MM.1S (cell line): ENCODE measurements around the gene RPTOR.

Experiments
- DNase-seq: peaks from one replicate; pipeline ENCODE4 v3.0.0-alpha.2; 2015
- H2AFZ ChIP-seq: fragments of 300-600 bp; sonication (generic); 2 replicates; pipeline ENCODE4 v1.6.0; 2016; ENCODE audit warnings: antibody characterized with exemption, low read length
- H3F3A ChIP-seq: fragments of 300-600 bp; sonication (generic); 2 replicates; pipeline ENCODE4 v1.6.1; 2016; ENCODE audit warnings: mild to moderate bottlenecking, antibody characterized with exemption, low read length, moderate library complexity, mixed read lengths; ENCODE audit not compliant: insufficient read depth
- H3K27ac ChIP-seq: fragments of 300-600 bp; sonication (generic); 2 replicates; pipeline ENCODE4 v1.5.1; 2016; ENCODE audit warnings: mild to moderate bottlenecking, low read length
- H3K27me3 ChIP-seq: fragments of 300-600 bp; sonication (generic); replicated peaks from 2 replicates; pipeline ENCODE4 v1.6.0; 2016; ENCODE audit warnings: low read length; ENCODE audit not compliant: insufficient read depth
- H3K36me3 ChIP-seq: fragments of 300-600 bp; sonication (generic); replicated peaks from 2 replicates; pipeline ENCODE4 v1.6.1; 2016; ENCODE audit warnings: mild to moderate bottlenecking, low read length, mixed read lengths; ENCODE audit not compliant: insufficient read depth
- H3K4me1 ChIP-seq: fragments of 300-600 bp; sonication (generic); 2 replicates; pipeline ENCODE4 v1.6.1; 2016; ENCODE audit warnings: low read length, mixed read lengths
- H3K4me2 ChIP-seq: fragments of 300-600 bp; sonication (generic); 2 replicates; pipeline ENCODE4 v1.6.0; 2016; ENCODE audit warnings: low read depth, low read length
- H3K4me3 ChIP-seq: fragments of 300-600 bp; sonication (generic); 2 replicates; pipeline ENCODE4 v1.5.1; 2016; ENCODE audit warnings: low read length, mixed read lengths
- H3K79me2 ChIP-seq: fragments of 300-600 bp; sonication (generic); 2 replicates; pipeline ENCODE4 v1.6.1; 2016; ENCODE audit warnings: mixed run types, low read length, mixed read lengths
- H3K9ac ChIP-seq: fragments of 300-600 bp; sonication (generic); 2 replicates; pipeline ENCODE4 v1.6.1; 2016; ENCODE audit warnings: low read length, mixed read lengths
- H3K9me2 ChIP-seq: fragments of 300-600 bp; sonication (generic); replicated peaks from 2 replicates; pipeline ENCODE4 v1.6.1; 2016; ENCODE audit warnings: mild to moderate bottlenecking, low read length, mixed read lengths; ENCODE audit not compliant: insufficient read depth
- H3K9me3 ChIP-seq: fragments of 300-600 bp; sonication (generic); replicated peaks from 2 replicates; pipeline ENCODE4 v1.6.1; 2016; ENCODE audit warnings: mild to moderate bottlenecking, low read length, mixed read lengths; ENCODE audit not compliant: insufficient read depth
- H4K20me1 ChIP-seq: fragments of 300-600 bp; sonication (generic); 2 replicates; pipeline ENCODE4 v1.6.1; 2016; ENCODE audit warnings: mild to moderate bottlenecking, low read length, moderate library complexity, mixed read lengths; ENCODE audit not compliant: insufficient read depth
- EZH2 ChIP-seq: fragments of 300-600 bp; sonication (generic); optimal IDR thresholded peaks from 2 replicates; pipeline ENCODE3; 2017; ENCODE audit warnings: low read depth, mild to moderate bottlenecking, antibody characterized with exemption, low read length, mixed read lengths
- EZH2phosphoT487 ChIP-seq: fragments of 300-600 bp; sonication (generic); IDR thresholded peaks from 2 replicates; pipeline ENCODE4 v1.6.1; 2018; ENCODE audit warnings: antibody characterized with exemption, low read length
- TF ChIP-seq, protein P1 (sequence below): fragments of 300-600 bp; sonication (generic); IDR thresholded peaks from 2 replicates; pipeline ENCODE4 v1.5.1; 2016; ENCODE audit warnings: antibody characterized with exemption, low read length, mixed read lengths

The RPTOR gene

DNA sequence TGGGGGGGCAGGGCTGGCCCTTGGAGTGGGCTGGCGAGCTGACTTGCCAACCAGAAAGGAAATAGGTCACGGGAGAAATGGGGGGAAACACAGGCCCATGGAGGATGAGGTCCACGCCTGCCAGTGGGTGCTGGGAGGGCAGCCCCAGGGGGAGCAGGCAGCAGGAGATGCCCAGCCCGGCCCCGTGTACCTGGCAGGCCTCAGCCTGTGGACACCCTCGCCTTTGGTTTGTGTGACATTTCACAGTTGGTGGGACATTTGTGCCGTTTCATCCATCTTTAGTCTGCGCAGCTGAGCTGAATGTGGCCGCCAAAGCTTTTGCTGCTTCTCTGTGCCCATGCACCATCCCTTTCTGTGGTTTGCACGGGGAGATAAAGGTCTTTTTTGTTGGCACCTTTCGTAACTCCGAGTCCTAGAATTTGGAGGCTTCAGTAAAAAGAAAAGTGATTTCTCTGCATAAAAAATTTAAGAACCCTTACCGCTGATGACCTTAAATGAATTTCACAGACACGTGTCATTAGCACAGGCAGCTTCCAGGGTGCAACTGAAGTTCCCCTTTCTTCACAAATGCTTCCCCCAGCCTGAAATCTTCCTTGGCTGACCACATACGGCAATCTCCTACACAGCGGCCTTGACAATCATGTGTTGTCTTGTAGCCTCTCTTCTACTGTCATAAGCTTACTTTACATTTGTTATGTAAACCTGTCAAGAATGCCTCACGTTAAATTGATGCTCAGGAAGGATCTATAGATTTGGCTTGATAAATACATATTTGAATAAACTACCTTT lies 193.6 kb downstream of the RPTOR start:
- no peak overlapping the region for H2AFZ ChIP-seq
- 0 out of 2 replicates have a peak, but pooled peaks cover 15% of the 10 kb centered on the region for H3F3A ChIP-seq
- H3K36me3 ChIP-seq = no peaks in the 10 kb centered on the region
- H3K9me3 ChIP-seq = no peaks in the 10 kb centered on the region
- H3K4me3 ChIP-seq = no peak overlapping the region
- DNase-seq = no peak
- 0 out of 2 replicates have a peak, but pooled peaks cover 3% of the 10 kb centered on the region for H3K79me2 ChIP-seq
- peak overlapping the region; percentile 25; the same call in 1 of the 2 replicates for H3K9ac ChIP-seq
- peak overlapping the region; percentile 38; the same call in 1 of the 2 replicates for H3K4me2 ChIP-seq
- TF ChIP-seq EZH2phosphoT487 (no peak), EZH2 (no peak)
- TF ChIP-seq, protein P1, sequence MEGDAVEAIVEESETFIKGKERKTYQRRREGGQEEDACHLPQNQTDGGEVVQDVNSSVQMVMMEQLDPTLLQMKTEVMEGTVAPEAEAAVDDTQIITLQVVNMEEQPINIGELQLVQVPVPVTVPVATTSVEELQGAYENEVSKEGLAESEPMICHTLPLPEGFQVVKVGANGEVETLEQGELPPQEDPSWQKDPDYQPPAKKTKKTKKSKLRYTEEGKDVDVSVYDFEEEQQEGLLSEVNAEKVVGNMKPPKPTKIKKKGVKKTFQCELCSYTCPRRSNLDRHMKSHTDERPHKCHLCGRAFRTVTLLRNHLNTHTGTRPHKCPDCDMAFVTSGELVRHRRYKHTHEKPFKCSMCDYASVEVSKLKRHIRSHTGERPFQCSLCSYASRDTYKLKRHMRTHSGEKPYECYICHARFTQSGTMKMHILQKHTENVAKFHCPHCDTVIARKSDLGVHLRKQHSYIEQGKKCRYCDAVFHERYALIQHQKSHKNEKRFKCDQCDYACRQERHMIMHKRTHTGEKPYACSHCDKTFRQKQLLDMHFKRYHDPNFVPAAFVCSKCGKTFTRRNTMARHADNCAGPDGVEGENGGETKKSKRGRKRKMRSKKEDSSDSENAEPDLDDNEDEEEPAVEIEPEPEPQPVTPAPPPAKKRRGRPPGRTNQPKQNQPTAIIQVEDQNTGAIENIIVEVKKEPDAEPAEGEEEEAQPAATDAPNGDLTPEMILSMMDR = no peak
- H3K27me3 ChIP-seq = no peaks in the 10 kb centered on the region
- peaks cover 21% of the 10 kb centered on the region for H3K4me1 ChIP-seq
- H3K27ac ChIP-seq = peak overlapping the region; percentile 80
- no peaks in the 10 kb centered on the region for H3K9me2 ChIP-seq
- H4K20me1 ChIP-seq = no peaks in the 10 kb centered on the region

DNA sequence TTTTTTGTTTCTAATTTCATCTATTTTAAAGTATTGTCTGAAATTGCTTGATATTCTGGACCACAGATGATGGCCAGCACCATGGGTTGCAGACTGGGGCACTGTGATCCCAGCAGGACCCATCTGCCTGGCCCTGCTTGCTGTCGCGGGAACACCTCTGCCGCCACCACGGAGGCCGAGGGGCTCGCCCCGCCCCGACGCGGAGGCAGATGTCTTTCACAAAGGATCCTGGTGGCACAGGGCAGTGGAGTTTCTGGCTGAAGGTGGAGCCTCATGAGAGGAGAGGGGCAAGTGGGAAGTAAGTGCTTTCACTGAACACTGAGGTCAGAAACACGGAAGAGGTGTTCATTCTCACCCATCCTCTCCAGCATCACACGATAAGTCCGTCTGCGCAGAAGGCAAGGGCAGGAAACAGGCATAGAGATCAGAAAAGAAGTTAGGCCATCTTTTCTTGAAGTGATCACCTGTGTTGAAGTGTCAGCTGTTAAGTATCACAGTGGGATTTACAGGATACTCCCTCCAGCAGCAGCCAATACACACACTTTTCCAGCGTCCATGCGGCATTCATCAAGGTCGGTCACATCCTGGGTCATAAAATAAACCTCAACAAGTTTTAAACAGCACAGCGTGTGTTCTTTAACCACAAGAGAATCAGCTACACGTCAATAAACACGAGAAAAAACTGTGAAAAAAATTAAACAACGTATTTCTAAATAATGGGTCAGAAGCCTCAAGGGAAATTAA lies 194.5 kb downstream of the RPTOR start:
- H3K9me2 ChIP-seq = no peaks in the 10 kb centered on the region
- no peak overlapping the region for H3K27ac ChIP-seq
- H3F3A ChIP-seq = 0 out of 2 replicates have a peak, but pooled peaks cover 15% of the 10 kb centered on the region
- H3K27me3 ChIP-seq = no peaks in the 10 kb centered on the region
- H3K4me3 ChIP-seq = no peak overlapping the region
- H2AFZ ChIP-seq = no peak overlapping the region
- H3K4me2 ChIP-seq = no peak overlapping the region
- no peaks in the 10 kb centered on the region for H4K20me1 ChIP-seq
- no peak for TF ChIP-seq EZH2phosphoT487
- TF ChIP-seq, protein P1 = no peak
- TF ChIP-seq EZH2 = no peak
- H3K4me1 ChIP-seq = peaks cover 21% of the 10 kb centered on the region
- H3K79me2 ChIP-seq = 0 out of 2 replicates have a peak, but pooled peaks cover 3% of the 10 kb centered on the region
- DNase-seq = no peak
- no peaks in the 10 kb centered on the region for H3K9me3 ChIP-seq
- H3K9ac ChIP-seq = no peak overlapping the region
- no peaks in the 10 kb centered on the region for H3K36me3 ChIP-seq

DNA sequence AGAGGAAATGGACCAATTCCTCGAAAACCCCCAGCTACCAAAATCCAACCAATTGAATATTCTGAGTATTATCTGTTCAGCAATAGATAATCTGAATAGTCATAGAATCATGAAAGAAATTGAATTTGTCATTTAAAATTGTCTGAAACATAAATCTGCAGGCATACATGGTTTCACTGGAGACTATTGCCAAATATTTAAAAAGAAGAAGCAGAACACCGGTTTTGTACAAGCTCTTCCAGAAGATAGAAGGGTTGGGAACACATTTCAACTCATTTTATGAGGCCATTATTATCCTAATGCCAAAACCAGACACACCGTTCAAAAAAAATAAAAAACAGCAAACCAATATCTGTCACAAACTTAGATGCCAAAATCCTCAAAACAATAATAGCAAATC lies 195.5 kb downstream of the RPTOR start:
- 0 out of 2 replicates have a peak, but pooled peaks cover 15% of the 10 kb centered on the region for H3F3A ChIP-seq
- no peak overlapping the region for H3K4me3 ChIP-seq
- H3K27me3 ChIP-seq = no peaks in the 10 kb centered on the region
- H3K4me2 ChIP-seq = no peak overlapping the region
- no peaks in the 10 kb centered on the region for H3K9me3 ChIP-seq
- H3K9ac ChIP-seq = no peak overlapping the region
- no peak overlapping the region for H3K27ac ChIP-seq
- H3K9me2 ChIP-seq = no peaks in the 10 kb centered on the region
- peaks cover 21% of the 10 kb centered on the region for H3K4me1 ChIP-seq
- TF ChIP-seq, protein P1 = no peak
- TF ChIP-seq EZH2 = no peak
- no peak for TF ChIP-seq EZH2phosphoT487
- no peaks in the 10 kb centered on the region for H3K36me3 ChIP-seq
- DNase-seq = no peak
- no peaks in the 10 kb centered on the region for H4K20me1 ChIP-seq
- H2AFZ ChIP-seq = no peak overlapping the region
- H3K79me2 ChIP-seq = 0 out of 2 replicates have a peak, but pooled peaks cover 3% of the 10 kb centered on the region
